ENCODE data around the gene RHOXF2.
"Not testable (repeated sequence)": the region's sequence is repeated elsewhere in the genome, so short reads cannot be mapped to it uniquely, and the experiment has no call there.

Gene RHOXF2

DNA sequence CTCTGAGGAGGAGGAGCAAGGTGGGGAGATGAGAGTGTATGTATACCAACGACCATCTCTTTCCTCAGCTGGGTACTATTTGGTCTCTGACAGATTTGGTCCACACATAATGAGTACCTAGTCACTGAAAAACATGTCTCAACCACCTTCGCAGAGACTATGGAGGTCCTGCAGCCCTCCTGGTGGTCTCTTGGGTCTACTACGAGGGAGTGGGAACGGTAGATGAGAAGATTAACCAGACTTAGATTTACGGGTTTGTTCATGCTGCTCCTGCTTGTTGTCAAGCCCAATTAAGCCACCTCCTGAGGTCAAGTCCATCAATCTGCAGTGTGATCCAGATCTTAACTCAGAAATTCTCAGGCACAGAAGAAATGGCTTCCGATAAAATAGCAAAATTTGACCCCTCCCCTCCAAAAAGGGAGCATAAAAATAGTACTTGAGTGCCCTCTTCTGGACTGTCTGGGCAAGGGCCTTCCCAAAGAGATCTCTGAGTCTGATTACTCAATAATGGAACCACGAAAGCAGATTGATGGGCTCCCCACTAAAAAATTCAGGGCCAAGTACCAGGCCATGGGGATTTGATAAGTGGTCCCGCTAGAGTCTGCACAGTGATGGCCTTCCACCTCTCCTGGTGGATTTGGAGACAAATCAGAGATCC lies 38.3 kb downstream of the RHOXF2 start:
- DNase-seq; intact Hi-C loops (cut with DNase I): not testable (repeated sequence)

DNA sequence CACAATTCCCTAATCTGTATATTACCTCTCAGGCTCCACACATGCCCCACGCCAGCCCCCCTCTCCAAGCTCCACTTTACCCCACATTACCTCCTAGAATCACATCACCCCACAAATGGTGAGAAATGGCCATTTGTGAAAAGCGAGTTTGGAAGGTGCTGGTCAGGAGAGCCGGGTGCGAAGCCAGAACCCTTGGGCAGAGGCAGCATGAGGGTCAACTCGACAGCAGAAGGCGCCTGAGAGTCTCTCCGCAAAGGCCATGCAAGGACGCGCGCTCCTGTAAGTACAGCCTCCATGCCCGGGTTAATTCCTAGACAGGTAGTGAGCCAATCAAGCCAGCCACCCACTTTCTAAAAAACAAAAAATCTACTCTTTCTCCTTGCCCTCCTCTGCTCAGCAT lies 42.4 kb downstream of the RHOXF2 start:
- DNase-seq, result no peak
- intact Hi-C loops (cut with DNase I), result no loop called here

DNA sequence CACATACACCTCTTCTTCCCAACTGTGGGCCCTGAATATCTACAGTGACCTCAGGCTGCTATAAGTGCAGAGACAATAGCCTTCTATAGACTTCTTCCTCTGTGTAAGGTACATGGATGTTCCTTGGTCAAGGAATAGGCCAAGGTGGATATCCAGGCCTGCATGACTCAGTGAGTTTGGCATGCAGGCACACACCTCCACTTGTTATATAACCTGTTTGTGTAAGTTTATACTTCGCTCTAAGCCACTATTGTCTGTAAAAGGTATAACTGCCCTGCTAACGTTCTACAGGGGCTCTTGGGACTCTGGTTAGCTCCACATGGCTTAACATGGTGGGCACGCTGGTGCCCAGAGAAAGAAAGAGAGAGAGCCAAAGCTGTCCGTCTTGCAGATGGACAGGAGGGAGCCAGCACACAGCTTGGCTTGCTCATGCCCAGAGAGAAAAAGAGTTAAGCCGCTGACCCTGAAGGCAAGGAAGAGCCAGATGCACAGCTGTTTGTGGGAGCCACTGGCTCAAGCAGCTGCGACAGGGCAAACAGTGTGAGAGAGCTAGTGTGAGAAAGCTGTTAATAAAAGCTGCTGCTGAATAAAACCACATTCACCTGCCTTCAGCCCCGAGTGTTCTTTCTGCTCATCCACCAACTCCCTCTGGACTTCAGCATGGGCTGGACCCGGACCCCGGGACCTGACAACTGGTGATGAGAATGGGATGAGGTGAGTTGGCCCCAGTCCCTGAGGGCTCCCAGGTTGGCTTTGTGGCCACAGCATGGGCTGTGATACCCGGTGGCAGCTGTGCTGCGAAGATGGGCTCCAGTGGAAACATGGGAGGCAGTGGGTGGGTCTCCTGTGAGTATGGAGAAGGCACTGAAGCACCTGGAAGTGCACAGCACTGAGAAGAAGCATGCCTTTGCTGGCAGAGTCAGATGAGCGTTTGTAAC lies 47.7 kb downstream of the RHOXF2 start:
- no peak for DNase-seq
- intact Hi-C loops (cut with DNase I), result no loop called here

DNA sequence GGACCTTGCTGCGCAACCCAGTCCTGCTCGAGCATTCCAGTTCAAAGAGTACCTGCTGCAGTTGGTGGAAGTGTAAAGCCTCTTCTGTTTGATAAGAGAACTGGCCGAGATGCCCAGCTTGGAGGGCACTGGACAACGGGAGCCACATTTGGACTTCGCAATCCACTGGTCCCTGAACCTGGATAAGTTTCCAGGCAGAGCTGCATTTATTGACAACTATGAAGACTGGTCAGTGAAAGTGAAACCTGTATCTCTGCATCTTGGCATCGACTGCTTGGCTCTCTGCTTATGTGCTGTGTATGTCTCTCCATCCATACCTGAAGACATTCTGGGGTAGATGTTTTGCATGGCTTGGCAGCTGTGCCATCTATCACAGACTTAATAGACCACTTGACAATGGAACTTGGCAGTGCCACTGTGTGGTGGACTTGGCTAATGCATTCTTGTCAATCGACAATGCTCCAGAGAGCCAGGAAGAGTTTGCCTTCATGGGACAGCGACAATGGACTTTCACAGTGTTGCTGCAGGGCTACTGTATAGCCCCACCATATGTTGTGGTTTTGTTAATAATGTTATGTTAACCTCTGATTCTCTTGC lies 48.7 kb downstream of the RHOXF2 start:
- intact Hi-C loops (cut with DNase I), result no loop called here
- no peak for DNase-seq

DNA sequence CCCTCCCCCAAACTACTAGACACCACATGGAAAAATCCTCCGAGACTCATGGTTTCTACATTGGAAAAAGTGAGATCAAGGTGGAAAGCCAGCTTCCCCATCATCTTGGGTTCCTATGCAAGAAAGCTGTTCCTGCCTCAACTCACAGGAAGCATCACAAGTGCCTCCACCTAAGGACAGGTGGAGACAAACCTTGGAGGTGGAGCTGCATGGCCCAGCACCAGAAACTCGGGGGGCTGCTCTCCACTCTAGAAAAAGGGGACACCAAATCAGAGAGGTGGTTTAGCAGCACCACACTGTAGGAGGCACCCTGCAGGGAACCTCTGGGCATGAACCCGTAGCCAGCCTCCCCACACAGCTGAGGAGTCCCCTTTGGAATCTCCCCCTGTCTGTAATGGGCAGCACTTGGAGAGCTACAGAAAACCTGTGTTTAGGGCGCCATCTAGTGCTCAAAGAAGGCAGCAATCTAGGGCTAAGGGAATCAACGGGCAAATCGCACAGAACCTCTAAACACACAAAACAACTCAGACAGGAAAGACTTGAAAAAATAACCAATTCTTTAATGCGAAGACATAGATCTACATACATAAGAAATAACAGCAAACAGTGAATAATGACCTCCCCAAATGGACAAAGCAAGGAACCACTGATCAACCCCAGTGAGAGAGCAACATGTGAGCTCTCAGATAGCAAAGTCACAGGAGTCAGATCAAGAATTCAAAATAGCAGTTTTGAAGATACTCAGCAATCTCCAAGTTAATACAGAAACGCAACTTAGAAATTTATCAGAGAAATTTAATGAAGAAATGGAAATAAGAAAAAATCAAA lies 55.2 kb downstream of the RHOXF2 start:
- intact Hi-C loops (cut with DNase I), result no loop called here
- DNase-seq, result peak in 5 of 10 donors; percentile 50 to 87 (median 56)

Measured in posterior cingulate gyrus (tissue), 11 donors.